Keratinocyte (primary cell): ENCODE data around the gene ETV3. TPM values are rescaled to one million over a fixed set of nuclear protein-coding genes. Genes with fewer than 3 reads are reported as not detected.

Source experiments
- DNase-seq: peaks from one replicate; pipeline ENCODE4 v3.0.0-alpha.2; 2011; ENCODE audit warnings: low read depth, missing footprints, low spot score
- FAIRE-seq: peaks from 2 replicates; lab custom pipeline; 2011; peaks lifted over from hg19 to GRCh38; lab: Jason Lieb, UNC
- H2AFZ ChIP-seq: 2 replicates; pipeline ENCODE4 v1.6.0; 2012; ENCODE audit warnings: low read length, control low read depth, inconsistent platforms; ENCODE audit not compliant: control insufficient read depth
- H3K27ac ChIP-seq: 2 replicates; pipeline ENCODE4 v1.5.1; 2011; ENCODE audit warnings: low read length; ENCODE audit not compliant: control insufficient read depth, insufficient read depth
- H3K27me3 ChIP-seq: 3 replicates; pipeline ENCODE4 v1.6.0; 2011; ENCODE audit warnings: low read length; ENCODE audit not compliant: control insufficient read depth, insufficient read depth; ENCODE audit errors: extremely low read depth
- H3K36me3 ChIP-seq, 2 experiments: 2 replicates in 1 of 2; 3 replicates in 1 of 2; pipeline ENCODE4 v1.5.1; 2011; ENCODE audit warnings: low read length in 2 of 2, mild to moderate bottlenecking in 1 of 2; ENCODE audit not compliant: control insufficient read depth in 2 of 2, insufficient read depth in 2 of 2; ENCODE audit errors: extremely low read depth in 1 of 2
- H3K4me1 ChIP-seq: 3 replicates; pipeline ENCODE4 v1.5.1; 2011; ENCODE audit warnings: low read length; ENCODE audit not compliant: control insufficient read depth, insufficient read depth; ENCODE audit errors: extremely low read depth
- H3K4me2 ChIP-seq: 3 replicates; pipeline ENCODE4 v1.6.0; 2011; ENCODE audit warnings: low read depth, low read length; ENCODE audit not compliant: control insufficient read depth, insufficient read depth; ENCODE audit errors: extremely low read depth
- H3K4me3 ChIP-seq, 3 experiments: fragments of 200-600 bp in 1 of 3; sonication (generic) in 1 of 3; 2 replicates in 2 of 3; 3 replicates in 1 of 3; pipeline ENCODE4 v1.5.1; 2011 to 2016; ENCODE audit warnings: low read length in 3 of 3, mild to moderate bottlenecking in 3 of 3, control low read depth in 2 of 3, inconsistent platforms in 1 of 3, low read depth in 1 of 3, mixed read lengths in 1 of 3, mixed run types in 1 of 3, moderate library complexity in 1 of 3; ENCODE audit not compliant: control insufficient read depth in 2 of 3, insufficient read depth in 2 of 3; ENCODE audit errors: extremely low read depth in 1 of 3
- H3K79me2 ChIP-seq: 2 replicates; pipeline ENCODE4 v1.6.0; 2012; ENCODE audit warnings: low read length; ENCODE audit not compliant: control insufficient read depth, insufficient read depth
- H3K9ac ChIP-seq: 3 replicates; pipeline ENCODE4 v1.6.0; 2011; ENCODE audit warnings: low read length; ENCODE audit not compliant: control insufficient read depth, insufficient read depth; ENCODE audit errors: extremely low read depth
- H3K9me1 ChIP-seq: 3 replicates; pipeline ENCODE4 v1.6.0; 2011; ENCODE audit warnings: low read length; ENCODE audit not compliant: control insufficient read depth, insufficient read depth; ENCODE audit errors: extremely low read depth
- H3K9me3 ChIP-seq: 2 replicates; pipeline ENCODE4 v1.5.1; 2012; ENCODE audit warnings: low read depth, low read length; ENCODE audit not compliant: control insufficient read depth
- H4K20me1 ChIP-seq: 3 replicates; pipeline ENCODE4 v1.6.0; 2011; ENCODE audit warnings: low read length; ENCODE audit not compliant: control insufficient read depth, insufficient read depth; ENCODE audit errors: extremely low read depth
- CTCF ChIP-seq, 3 experiments: IDR thresholded peaks in 1 of 3; conservative IDR thresholded peaks in 1 of 3; optimal IDR thresholded peaks in 1 of 3; 2 replicates in 2 of 3; 3 replicates in 1 of 3; pipeline versions ENCODE3 to v1.5.1; 2011; ENCODE audit warnings: low read length in 3 of 3, mild to moderate bottlenecking in 3 of 3, moderate library complexity in 2 of 3, control low read depth in 1 of 3, inconsistent platforms in 1 of 3; ENCODE audit not compliant: insufficient read depth in 2 of 3; ENCODE audit errors: extremely low read depth in 1 of 3
- EZH2 ChIP-seq: IDR thresholded peaks from one replicate; pipeline ENCODE4 v1.6.1; 2012; ENCODE audit warnings: inconsistent platforms, mild to moderate bottlenecking, low read length, moderate library complexity
- dilution Hi-C: fragments of 300-500 bp; cut with MboI; formaldehyde crosslinking; loops from one replicate; pipeline ENCODE4 v1.7.0; 2020; ENCODE audit warnings: low sequenced_read_pairs; ENCODE audit not compliant: extremely low pct_ligation_motif_present
- polyA plus RNA-seq, 5 experiments: library from polyadenylated mRNA; depleted of rRNA in 3 of 5; stranded (reverse) in 3 of 5; stranded (forward) in 1 of 5; unstranded in 1 of 5; fragments of >200 nt; gene quantifications; 1 replicate in 1 of 5; 2 replicates in 3 of 5; 3 replicates in 1 of 5; pipeline versions ENCODE4 v1.2.1 to v1.2.3, GENCODE V29; 2011 to 2012; ENCODE audit warnings: missing spikeins in 2 of 5, low read depth in 1 of 5, low replicate concordance in 1 of 5

ETV3 gene
- polyA plus RNA-seq, 1 donor (not counting 4 experiments of a cell fraction or from before 2014, with no cell fraction given): 22.3 TPM

- Histone ChIP-seq H3K79me2 (no peaks in the 10 kb centered on the region), H3K4me3 (peak overlapping the region in 1 of 3 experiments; percentile 27), H3K9ac (peak overlapping the region; percentile 1), H4K20me1 (no peaks in the 10 kb centered on the region), H3K27ac (peak overlapping the region; percentile 26), H3K36me3 (no peaks in the 10 kb centered on the region), H3K9me1 (no peaks in the 10 kb centered on the region), H3K4me1 (peaks cover 37% of the 10 kb centered on the region), H3K9me3 (no peaks in the 10 kb centered on the region), H2AFZ (peak overlapping the region; percentile 31), H3K27me3 (no peaks in the 10 kb centered on the region), H3K4me2 (peak overlapping the region; percentile 53)
- no peak for DNase-seq
- dilution Hi-C loops: no loop called here
- no peak for TF ChIP-seq CTCF (optimal IDR thresholded peaks at IDR 0.05 in 1 of 3, IDR thresholded peaks at IDR 0.05 in 1 of 3, conservative IDR thresholded peaks at IDR 0.05 in 1 of 3; ENCODE audit: extremely low read depth in 1 of 3, insufficient read depth in 2 of 3, low read length in 3 of 3)
- no peak for TF ChIP-seq EZH2
- FAIRE-seq: no peak
These were observed 6.9 kb upstream of the ETV3 start for GRCh38 chr1:157145076-157145475.

GRCh38 chr1:157144509-157144908 is 6.3 kb upstream of the ETV3 start:
- TF ChIP-seq EZH2 (no peak), CTCF (optimal IDR thresholded peaks at IDR 0.05 in 1 of 3, IDR thresholded peaks at IDR 0.05 in 1 of 3, conservative IDR thresholded peaks at IDR 0.05 in 1 of 3; ENCODE audit: extremely low read depth in 1 of 3, insufficient read depth in 2 of 3, low read length in 3 of 3) (no peak)
- peak overlapping the region; percentile 1 for H3K9ac ChIP-seq
- no peaks in the 10 kb centered on the region for H3K9me1 ChIP-seq
- no peaks in the 10 kb centered on the region for H4K20me1 ChIP-seq
- peak; percentile 90 for FAIRE-seq
- H2AFZ ChIP-seq: peak overlapping the region; percentile 31
- dilution Hi-C loops: no loop called here
- peak overlapping the region; percentile 53 for H3K4me2 ChIP-seq
- no peaks in the 10 kb centered on the region for H3K9me3 ChIP-seq
- H3K79me2 ChIP-seq: no peaks in the 10 kb centered on the region
- H3K27ac ChIP-seq: peak overlapping the region; percentile 26
- no peaks in the 10 kb centered on the region for H3K27me3 ChIP-seq
- peaks cover 37% of the 10 kb centered on the region for H3K4me1 ChIP-seq
- no peaks in the 10 kb centered on the region for H3K36me3 ChIP-seq
- DNase-seq: no peak
- peak overlapping the region in 1 of 3 experiments; percentile 27 for H3K4me3 ChIP-seq
